ENCODE data around the gene GCGR.

Gene GCGR

DNA sequence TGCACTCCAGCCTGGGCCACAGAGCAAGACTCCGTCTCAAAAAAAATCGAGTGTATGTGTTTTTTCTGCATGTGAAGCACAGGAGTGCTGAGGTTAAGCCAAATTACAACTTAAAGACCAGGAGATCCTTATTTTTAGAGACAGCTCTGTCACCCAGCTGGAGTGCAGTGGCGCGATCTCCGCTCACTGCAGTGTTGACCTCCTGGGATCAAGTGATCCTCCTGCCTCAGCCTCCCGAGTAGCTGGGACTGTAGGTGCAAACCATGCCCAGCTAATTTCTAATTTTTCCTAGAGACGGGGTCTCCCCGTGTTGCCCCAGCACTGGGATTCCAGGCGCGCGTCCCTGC lies 38.4 kb downstream of the GCGR start:
- Histone ChIP-seq H3K27me3 (ENCODE audit: insufficient read depth, low read length) (no peaks in the 10 kb centered on the region), H2AFZ (ENCODE audit: low read depth, low read length) (no peak overlapping the region), H3K4me1 (ENCODE audit: insufficient read depth, low read length) (no peaks in the 10 kb centered on the region), H3K36me3 (ENCODE audit: insufficient read depth, low read length) (peaks cover 47% of the 10 kb centered on the region), H3K4me3 (ENCODE audit: low read length) (no peak overlapping the region), H3K9me3 (ENCODE audit: low read length) (no peaks in the 10 kb centered on the region)

- peaks cover 50% of the 10 kb centered on the region for H3K36me3 ChIP-seq (ENCODE audit: insufficient read depth, low read length)
- no peaks in the 10 kb centered on the region for H3K4me1 ChIP-seq (ENCODE audit: insufficient read depth, low read length)
- H3K27me3 ChIP-seq (ENCODE audit: insufficient read depth, low read length), result no peaks in the 10 kb centered on the region
- H3K4me3 ChIP-seq (ENCODE audit: low read length), result no peak overlapping the region
- H2AFZ ChIP-seq (ENCODE audit: low read depth, low read length), result no peak overlapping the region
- H3K9me3 ChIP-seq (ENCODE audit: low read length), result no peaks in the 10 kb centered on the region
Measured at GRCh38 chr17:81842725-81843504, 39.0 kb downstream of the GCGR start.

DNA sequence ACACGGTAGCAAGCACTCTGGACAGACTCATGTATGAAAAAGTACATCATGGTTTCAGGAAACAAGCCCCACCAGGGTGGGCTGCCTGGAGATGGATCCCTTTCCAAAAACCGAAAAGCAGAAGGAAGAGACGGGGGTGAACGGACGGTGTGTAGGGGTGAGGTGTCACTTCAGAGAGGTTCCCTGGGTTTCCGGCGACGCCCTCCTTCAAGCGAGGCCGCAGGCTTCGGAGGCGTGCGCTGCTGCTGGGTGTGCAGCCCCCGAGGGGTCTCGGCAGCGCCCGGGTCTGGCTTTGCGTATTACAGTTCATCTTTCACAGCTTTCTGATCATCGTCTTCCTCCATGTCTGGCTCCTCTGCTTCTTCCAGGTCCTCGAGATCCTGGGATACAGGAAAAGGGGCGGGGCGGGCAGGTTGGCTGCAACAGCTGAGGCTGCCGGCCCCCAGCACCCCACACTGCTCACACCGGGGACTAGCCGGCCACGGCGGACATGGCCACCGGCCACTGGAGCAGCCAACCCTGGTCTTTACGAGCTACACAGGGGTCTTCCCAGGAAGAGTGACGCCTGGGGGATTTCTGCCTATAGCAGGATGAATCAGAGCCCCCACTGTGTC lies 39.9 kb downstream of the GCGR start:
- Histone ChIP-seq H3K4me1 (ENCODE audit: insufficient read depth, low read length) (no peaks in the 10 kb centered on the region), H2AFZ (ENCODE audit: low read depth, low read length) (no peak overlapping the region), H3K4me3 (ENCODE audit: low read length) (no peak overlapping the region), H3K9me3 (ENCODE audit: low read length) (no peaks in the 10 kb centered on the region), H3K27me3 (ENCODE audit: insufficient read depth, low read length) (no peaks in the 10 kb centered on the region), H3K36me3 (ENCODE audit: insufficient read depth, low read length) (peaks cover 54% of the 10 kb centered on the region)

DNA sequence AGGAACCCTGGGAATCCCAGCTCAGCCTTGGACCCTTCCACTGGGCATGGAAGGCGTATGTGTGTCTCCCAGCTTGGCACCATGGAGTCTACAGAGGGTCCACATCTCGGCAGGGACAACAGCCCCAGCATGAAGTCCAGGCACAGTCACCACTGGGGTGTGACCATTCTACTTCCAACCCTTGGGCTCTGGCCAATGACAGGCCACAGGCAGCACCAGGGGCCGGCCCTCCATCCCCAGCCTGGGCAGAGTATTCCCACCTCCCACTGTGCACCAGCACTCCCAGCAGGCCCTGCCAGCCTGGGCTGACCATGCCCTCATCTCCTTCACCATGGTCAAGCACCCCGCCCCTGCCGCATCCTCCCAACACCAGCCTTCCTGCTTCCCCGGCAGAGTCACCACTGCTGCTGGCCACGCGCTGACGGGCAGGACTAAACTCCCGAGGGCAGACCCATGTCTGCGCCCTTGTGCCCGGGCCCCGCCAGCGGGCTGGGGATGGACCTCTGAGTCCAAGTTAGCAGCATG lies 40.4 kb downstream of the GCGR start:
- Histone ChIP-seq H2AFZ (ENCODE audit: low read depth, low read length) (no peak overlapping the region), H3K27me3 (ENCODE audit: insufficient read depth, low read length) (no peaks in the 10 kb centered on the region), H3K4me1 (ENCODE audit: insufficient read depth, low read length) (no peaks in the 10 kb centered on the region), H3K9me3 (ENCODE audit: low read length) (no peaks in the 10 kb centered on the region), H3K4me3 (ENCODE audit: low read length) (no peak overlapping the region), H3K36me3 (ENCODE audit: insufficient read depth, low read length) (peaks cover 54% of the 10 kb centered on the region)

DNA sequence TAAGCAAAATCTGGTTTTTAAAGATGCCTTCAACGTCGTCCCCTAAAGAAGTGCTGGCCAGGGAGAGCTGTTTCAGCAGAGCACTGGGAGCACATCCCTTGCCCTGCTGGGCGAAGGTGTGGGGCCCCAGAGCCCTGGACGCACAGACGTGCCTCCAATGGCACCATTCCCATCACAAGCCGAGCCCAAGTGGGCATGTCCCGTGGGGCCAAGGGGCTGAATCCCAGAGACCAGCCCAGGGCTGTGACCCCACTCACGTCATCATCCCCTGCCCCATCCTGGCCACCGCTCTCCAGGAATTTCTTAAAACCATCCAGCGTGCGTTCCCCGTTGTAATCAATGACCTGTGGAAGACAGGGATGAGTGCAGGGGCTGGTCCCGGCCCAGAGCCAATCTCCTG lies 40.9 kb downstream of the GCGR start:
- H3K36me3 ChIP-seq (ENCODE audit: insufficient read depth, low read length), result peaks cover 54% of the 10 kb centered on the region

DNA sequence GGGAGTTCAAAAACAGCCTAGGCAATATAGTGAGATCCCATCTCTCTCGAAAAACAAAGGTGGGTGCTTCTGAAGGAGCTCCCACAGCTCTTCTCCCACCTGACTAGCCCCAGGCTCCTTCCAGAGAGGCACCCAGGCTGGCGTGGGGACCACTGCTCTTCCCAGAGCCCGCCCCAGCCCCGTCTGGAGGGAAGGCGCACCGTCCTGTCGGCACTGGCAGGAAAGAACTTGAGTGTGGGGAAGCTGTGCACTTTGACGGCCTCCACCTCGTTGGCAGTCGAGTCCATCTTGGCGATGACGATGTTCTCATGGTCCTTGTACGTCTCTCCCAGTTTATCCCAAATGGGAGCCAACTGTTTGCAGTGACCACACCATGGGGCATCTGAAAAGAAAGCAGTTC lies 41.4 kb downstream of the GCGR start:
- Histone ChIP-seq H3K9me3 (ENCODE audit: low read length) (no peaks in the 10 kb centered on the region), H3K36me3 (ENCODE audit: insufficient read depth, low read length) (peaks cover 54% of the 10 kb centered on the region), H3K4me1 (ENCODE audit: insufficient read depth, low read length) (no peaks in the 10 kb centered on the region), H3K4me3 (ENCODE audit: low read length) (no peak overlapping the region), H3K27me3 (ENCODE audit: insufficient read depth, low read length) (no peaks in the 10 kb centered on the region), H2AFZ (ENCODE audit: low read depth, low read length) (no peak overlapping the region)

More for the DNA sequence above, 40.9 kb downstream of the GCGR start:
- H3K9me3 ChIP-seq (ENCODE audit: low read length), result no peaks in the 10 kb centered on the region
- no peak overlapping the region for H3K4me3 ChIP-seq (ENCODE audit: low read length)
- no peak overlapping the region for H2AFZ ChIP-seq (ENCODE audit: low read depth, low read length)
- H3K27me3 ChIP-seq (ENCODE audit: insufficient read depth, low read length), result no peaks in the 10 kb centered on the region
- no peaks in the 10 kb centered on the region for H3K4me1 ChIP-seq (ENCODE audit: insufficient read depth, low read length)

- Histone ChIP-seq H3K36me3 (ENCODE audit: insufficient read depth, low read length) (peaks cover 55% of the 10 kb centered on the region), H3K27me3 (ENCODE audit: insufficient read depth, low read length) (no peaks in the 10 kb centered on the region), H3K4me3 (ENCODE audit: low read length) (no peak overlapping the region), H3K4me1 (ENCODE audit: insufficient read depth, low read length) (no peaks in the 10 kb centered on the region), H3K9me3 (ENCODE audit: low read length) (no peaks in the 10 kb centered on the region), H2AFZ (ENCODE audit: low read depth, low read length) (no peak overlapping the region)
Measured at GRCh38 chr17:81845881-81846742, 42.2 kb downstream of the GCGR start.

- Histone ChIP-seq H2AFZ (ENCODE audit: low read depth, low read length) (no peak overlapping the region), H3K36me3 (ENCODE audit: insufficient read depth, low read length) (peaks cover 64% of the 10 kb centered on the region), H3K27me3 (ENCODE audit: insufficient read depth, low read length) (no peaks in the 10 kb centered on the region)
Measured at GRCh38 chr17:81846743-81847689, 43.1 kb downstream of the GCGR start.

DNA sequence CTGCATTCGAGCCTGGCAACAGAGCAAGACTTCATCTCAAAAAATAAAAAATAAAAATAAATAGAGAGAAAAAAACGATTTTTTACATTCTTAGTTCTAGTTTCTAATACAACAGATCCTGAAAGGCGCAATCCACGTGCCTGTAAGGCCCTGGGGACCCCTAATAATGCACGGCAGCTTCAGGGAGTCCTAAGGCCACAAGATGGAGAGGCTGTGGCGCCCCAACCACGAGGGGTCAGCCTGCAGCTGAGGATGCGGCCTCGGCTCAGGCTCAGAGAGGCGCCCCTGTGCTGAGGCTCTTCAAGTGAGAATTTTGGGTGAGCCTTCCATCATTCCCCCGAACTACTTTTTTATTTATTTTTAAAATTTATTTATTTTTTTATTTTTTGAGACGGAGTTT lies 45.5 kb downstream of the GCGR start:
- Histone ChIP-seq H3K4me1 (ENCODE audit: insufficient read depth, low read length) (no peaks in the 10 kb centered on the region), H2AFZ (ENCODE audit: low read depth, low read length) (no peak overlapping the region), H3K27me3 (ENCODE audit: insufficient read depth, low read length) (no peaks in the 10 kb centered on the region), H3K9me3 (ENCODE audit: low read length) (no peaks in the 10 kb centered on the region), H3K4me3 (ENCODE audit: low read length) (no peak overlapping the region), H3K36me3 (ENCODE audit: insufficient read depth, low read length) (peaks cover 68% of the 10 kb centered on the region)

More at GRCh38 chr17:81846743-81847689, 43.1 kb downstream of the GCGR start:
- Histone ChIP-seq H3K4me1 (ENCODE audit: insufficient read depth, low read length) (no peaks in the 10 kb centered on the region), H3K9me3 (ENCODE audit: low read length) (no peaks in the 10 kb centered on the region), H3K4me3 (ENCODE audit: low read length) (no peak overlapping the region)

GRCh38 chr17:81851423-81851822 lies 47.5 kb downstream of the GCGR start:
- Histone ChIP-seq H3K4me1 (ENCODE audit: insufficient read depth, low read length) (no peaks in the 10 kb centered on the region), H2AFZ (ENCODE audit: low read depth, low read length) (no peak overlapping the region), H3K27me3 (ENCODE audit: insufficient read depth, low read length) (no peaks in the 10 kb centered on the region), H3K4me3 (ENCODE audit: low read length) (no peak overlapping the region), H3K9me3 (ENCODE audit: low read length) (no peaks in the 10 kb centered on the region), H3K36me3 (ENCODE audit: insufficient read depth, low read length) (peaks cover 62% of the 10 kb centered on the region)

GRCh38 chr17:81852237-81852636 lies 48.3 kb downstream of the GCGR start:
- peaks cover 54% of the 10 kb centered on the region for H3K36me3 ChIP-seq (ENCODE audit: insufficient read depth, low read length)
- H3K27me3 ChIP-seq (ENCODE audit: insufficient read depth, low read length), result no peaks in the 10 kb centered on the region
- H3K9me3 ChIP-seq (ENCODE audit: low read length), result no peaks in the 10 kb centered on the region
- no peaks in the 10 kb centered on the region for H3K4me1 ChIP-seq (ENCODE audit: insufficient read depth, low read length)
- H2AFZ ChIP-seq (ENCODE audit: low read depth, low read length), result no peak overlapping the region
- H3K4me3 ChIP-seq (ENCODE audit: low read length), result no peak overlapping the region

DNA sequence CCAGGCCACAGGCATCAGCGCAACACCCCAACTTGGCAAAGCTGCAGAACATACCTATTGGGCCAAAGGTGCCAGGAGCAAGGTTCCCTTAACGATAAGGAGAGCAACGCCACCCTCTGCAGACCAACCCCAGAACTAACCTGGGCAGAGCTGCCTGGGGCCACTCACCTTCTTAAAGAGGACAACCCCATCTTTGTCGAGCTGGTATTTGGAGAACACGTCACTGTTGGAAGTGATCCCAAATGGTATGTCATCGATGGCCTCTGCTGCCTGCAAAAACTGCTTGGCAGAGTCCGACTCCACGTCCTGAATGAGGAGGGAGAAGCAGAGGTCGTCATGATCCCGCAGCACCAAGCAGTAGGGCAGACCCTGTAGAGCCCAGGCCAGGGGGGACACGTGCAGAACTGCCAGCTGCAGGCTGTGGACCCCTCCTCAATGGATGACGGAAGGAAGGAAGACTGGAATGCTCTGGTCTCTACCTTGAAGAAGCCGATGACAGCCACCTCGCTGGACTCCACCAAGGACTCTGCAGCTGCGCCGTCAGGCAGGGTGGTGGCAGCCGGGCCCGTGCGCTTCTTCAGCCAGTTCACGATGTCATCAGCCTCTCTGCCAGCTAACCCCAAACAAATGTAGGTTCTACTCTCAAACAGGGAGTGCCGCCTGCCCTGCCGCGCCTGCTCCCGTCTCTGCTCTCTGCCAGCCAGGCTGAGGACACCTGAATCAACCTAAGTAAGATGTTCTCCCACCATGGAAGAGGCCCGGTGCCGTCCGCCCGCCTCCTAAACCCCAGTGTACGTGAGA lies 51.2 kb downstream of the GCGR start:
- H2AFZ ChIP-seq (ENCODE audit: low read depth, low read length), result no peak overlapping the region
- peaks cover 13% of the 10 kb centered on the region for H3K4me1 ChIP-seq (ENCODE audit: insufficient read depth, low read length)
- no peak overlapping the region for H3K4me3 ChIP-seq (ENCODE audit: low read length)
- H3K27me3 ChIP-seq (ENCODE audit: insufficient read depth, low read length), result no peaks in the 10 kb centered on the region
- peaks cover 62% of the 10 kb centered on the region for H3K36me3 ChIP-seq (ENCODE audit: insufficient read depth, low read length)
- no peaks in the 10 kb centered on the region for H3K9me3 ChIP-seq (ENCODE audit: low read length)
